HS-5 (cell line): ENCODE data around the gene FRK.
"Not testable (repeated sequence)": the region's sequence is repeated elsewhere in the genome, so short reads cannot be mapped to it uniquely, and the experiment has no call there.

Source experiments
- DNase-seq: peaks from one replicate; pipeline ENCODE4 v3.0.0-alpha.2; 2012; ENCODE audit warnings: low read depth

FRK gene

GRCh38 chr6:116004841-116005815 is 55.6 kb downstream of the FRK start:
- no peak for DNase-seq

DNA sequence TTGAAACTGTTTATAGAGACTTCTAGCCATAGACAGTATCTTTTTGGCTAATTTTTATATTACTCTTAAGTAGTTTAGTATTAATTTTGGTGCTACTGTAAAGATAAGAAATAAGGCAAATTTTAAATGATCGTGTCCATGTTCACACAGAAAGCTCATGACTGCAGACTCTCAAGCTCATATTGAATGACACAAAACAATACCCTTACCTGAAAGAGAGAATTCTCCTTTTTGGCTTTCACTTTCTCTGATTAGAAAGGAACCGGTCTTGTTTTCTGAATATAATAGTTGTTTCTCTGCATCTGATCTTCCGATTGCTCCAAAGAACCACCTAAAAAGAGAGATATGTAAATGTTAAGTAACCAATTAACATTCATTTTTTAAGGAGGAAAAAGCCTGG is 57.0 kb downstream of the FRK start:
- DNase-seq, result no peak

DNA sequence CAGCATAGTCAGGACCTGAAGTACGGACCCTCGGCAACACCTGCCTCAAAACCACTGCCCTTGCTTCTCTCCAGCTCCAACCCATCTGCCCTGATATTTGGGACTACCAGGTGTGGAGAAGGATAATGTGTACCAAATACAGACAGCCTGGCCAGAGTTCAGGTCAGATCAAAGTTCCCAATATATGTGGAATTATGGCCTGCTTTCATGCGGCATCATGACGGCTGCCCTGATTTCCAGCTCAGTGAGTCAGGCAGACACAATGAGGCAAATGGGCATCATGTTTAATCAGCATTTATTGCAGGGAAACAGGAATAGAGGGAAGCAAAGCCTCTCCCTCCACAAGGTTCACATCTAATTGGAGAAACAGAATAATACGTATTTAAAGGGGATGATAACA is 57.9 kb downstream of the FRK start:
- DNase-seq, result no peak

DNA sequence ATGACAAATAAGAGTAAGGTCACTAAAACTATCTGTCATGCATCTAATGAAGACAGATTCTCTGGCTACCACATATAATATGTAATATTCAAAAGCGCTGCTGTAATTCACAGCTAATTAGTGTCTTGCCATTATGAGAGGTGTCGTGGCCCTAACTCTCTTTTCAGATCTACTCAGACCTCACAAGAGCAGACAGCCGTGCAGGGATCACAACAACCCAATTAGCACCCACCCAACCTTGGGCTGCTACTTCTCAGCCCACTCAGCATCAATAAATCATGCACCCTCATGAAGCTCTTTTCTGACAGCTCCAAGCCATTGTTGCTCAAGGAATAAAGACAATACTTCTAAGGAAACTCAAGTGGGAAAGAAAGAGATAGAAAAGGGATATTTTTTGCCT is 61.5 kb downstream of the FRK start:
- DNase-seq, result no peak

GRCh38 chr6:115997990-115998585 is 62.6 kb downstream of the FRK start:
- no peak for DNase-seq

DNA sequence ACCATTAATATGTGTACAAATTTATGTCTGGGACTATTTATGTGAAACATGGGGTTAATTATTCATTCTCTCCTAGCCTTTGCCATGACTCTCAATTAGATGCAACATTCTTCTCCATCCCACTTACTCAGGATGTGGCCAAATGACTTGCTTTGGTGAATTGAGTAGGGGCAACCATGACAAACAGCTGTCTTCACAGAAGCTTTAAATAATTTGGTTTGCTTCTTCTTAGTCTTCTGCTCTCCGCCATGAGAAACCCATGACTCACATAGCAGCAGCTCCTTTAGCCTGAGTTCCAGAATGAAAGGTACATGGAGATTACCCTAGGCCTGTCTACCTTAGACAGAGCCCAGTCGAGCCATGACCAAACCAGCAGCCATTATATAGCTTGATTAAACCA is 74.7 kb downstream of the FRK start:
- no peak for DNase-seq

GRCh38 chr6:115984809-115985208 is 75.9 kb downstream of the FRK start:
- DNase-seq, result no peak

DNA sequence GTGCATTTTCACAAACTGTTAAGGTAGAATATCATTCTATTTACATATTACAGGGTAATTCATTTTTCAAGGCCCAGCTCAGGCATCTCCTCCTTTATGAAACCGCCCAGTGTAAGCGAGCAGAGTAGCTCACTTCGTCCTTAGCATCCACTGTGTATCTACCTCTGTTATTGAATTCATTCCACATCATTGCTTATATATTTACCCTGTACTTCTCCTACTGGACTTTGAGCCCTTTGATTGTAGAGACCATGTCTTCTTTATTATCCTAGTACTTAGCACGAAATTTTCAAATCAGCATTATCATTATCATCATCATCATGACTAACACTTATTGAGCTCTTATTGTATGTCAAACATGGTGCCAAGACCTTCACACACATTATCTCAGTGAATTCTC is 76.7 kb downstream of the FRK start:
- no peak for DNase-seq

GRCh38 chr6:115982453-115982852 is 78.2 kb downstream of the FRK start:
- DNase-seq, result no peak

GRCh38 chr6:115977220-115977619 is 83.5 kb downstream of the FRK start:
- DNase-seq, result no peak

- DNase-seq, result no peak
These were observed 84.3 kb downstream of the FRK start for GRCh38 chr6:115976321-115976870.

DNA sequence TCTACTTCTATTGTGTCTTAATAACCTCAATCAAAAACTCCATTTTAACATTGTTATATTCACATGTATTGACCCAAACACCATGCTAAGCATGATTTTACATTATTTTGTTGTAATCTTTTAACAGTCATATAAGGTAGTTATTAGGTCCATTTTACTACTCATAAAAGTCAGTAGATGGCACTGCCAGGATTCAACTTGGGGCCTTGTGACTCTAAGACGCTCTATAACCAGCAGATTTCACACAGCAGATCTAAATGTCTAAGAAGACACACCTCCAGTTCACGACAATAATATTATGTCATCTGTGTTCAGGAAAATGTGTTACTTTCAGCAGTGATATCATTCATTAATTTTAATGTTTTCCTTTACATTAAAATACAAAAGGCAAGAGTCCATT is 88.0 kb downstream of the FRK start:
- no peak for DNase-seq

GRCh38 chr6:115971785-115972184 is 88.9 kb downstream of the FRK start:
- no peak for DNase-seq

DNA sequence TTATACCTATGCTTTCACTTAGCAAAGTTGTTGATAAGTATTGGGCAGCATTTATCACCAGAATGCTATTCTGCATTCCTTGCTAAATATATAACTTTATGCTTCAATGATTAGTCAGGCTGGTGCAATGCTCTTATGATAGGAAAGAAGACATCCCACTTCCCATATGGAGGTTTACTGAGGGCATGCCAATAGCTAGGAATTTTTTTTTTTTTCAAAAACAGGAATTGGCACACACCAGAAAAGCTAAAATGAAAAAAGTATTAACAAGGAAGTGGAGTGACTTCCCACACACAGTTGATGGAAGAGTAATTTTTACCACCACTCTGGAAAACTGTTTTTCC is 90.8 kb downstream of the FRK start:
- peak; percentile 72 for DNase-seq

- no peak for DNase-seq
These were observed 91.3 kb downstream of the FRK start for GRCh38 chr6:115969207-115969929.

GRCh38 chr6:115960286-115960685 is 100.4 kb downstream of the FRK start:
- not testable (repeated sequence) for DNase-seq

GRCh38 chr6:115958958-115959357 is 101.7 kb downstream of the FRK start:
- DNase-seq, result no peak

GRCh38 chr6:115954740-115955139 is 106.0 kb downstream of the FRK start:
- DNase-seq, result no peak

GRCh38 chr6:115948751-115949150 is 111.9 kb downstream of the FRK start:
- DNase-seq, result no peak

- no peak for DNase-seq
These were observed 112.6 kb downstream of the FRK start for GRCh38 chr6:115947966-115948541.

DNA sequence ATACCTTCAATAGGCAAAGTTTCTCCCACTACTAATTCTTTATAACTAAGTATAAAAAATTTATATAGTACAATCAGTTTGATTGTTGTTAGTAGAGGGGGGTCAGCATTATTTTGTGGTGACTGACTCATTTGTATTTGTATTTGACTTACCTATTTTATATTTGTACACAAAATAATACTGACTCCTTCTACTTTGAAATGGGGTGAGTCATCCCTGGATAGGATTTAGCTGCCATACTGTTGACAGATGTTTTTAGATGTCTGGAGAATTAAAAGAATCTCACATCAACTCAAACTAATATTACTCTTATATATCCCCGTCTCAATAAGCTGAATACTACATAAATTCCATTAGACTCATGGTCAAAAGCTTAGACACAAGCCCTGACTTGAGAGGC is 114.9 kb downstream of the FRK start:
- DNase-seq, result no peak

DNA sequence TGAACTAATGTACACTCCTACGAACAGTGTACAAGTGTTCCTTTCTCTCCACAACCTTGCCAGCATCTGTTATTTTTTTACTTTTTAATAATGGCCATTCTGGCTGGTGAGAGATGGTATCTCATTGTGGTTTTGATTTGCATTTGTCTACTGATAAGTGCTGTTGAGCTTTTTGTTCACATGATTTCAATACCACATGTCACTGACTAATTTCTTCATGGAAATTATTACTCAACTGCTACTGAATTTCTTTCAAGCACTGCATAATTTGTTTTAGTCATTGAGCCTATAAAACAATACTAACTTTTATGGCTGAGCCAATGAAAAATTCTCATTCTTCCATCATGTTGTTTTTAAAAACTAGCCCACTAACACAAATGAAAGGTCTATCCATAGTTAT is 115.4 kb downstream of the FRK start:
- DNase-seq, result no peak
